Epithelial cell of esophagus (primary cell): ENCODE measurements around the gene CCDC85C.

Experiments used
- DNase-seq: peaks from one replicate; pipeline ENCODE4 v3.0.0; 2010; ENCODE audit warnings: low read depth
- H3K4me3 ChIP-seq: 2 replicates; pipeline ENCODE4 v1.5.1; 2011; ENCODE audit warnings: mild to moderate bottlenecking, low read length, control low read depth
- TF ChIP-seq, protein P1 (sequence below): IDR thresholded peaks from 2 replicates; pipeline ENCODE4 v1.5.1; 2011; ENCODE audit warnings: low read depth, mild to moderate bottlenecking, low read length, control low read depth, inconsistent platforms; ENCODE audit not compliant: insufficient read depth; ENCODE audit errors: missing control alignments

Gene CCDC85C

DNA sequence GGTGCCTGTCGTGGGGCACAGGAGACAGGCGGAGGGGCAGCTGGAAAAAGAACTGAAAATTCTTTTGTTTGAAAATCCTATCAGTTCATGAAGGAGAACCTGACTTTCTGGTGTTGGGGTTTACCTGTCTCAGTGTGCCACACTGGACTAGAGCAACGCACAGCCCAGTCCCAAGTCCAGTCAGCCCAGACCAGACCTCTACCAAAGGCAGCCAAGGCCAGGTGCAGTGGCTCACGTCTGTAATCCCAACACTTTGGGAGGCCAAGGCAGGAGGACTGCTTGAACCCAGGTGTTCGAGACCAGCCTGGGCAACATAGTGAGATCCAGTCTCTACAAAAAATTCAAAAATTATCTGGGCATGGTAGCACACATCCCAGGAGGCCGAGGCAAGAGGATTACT, 4.6 kb downstream of the CCDC85C start:
- TF ChIP-seq, protein P1, sequence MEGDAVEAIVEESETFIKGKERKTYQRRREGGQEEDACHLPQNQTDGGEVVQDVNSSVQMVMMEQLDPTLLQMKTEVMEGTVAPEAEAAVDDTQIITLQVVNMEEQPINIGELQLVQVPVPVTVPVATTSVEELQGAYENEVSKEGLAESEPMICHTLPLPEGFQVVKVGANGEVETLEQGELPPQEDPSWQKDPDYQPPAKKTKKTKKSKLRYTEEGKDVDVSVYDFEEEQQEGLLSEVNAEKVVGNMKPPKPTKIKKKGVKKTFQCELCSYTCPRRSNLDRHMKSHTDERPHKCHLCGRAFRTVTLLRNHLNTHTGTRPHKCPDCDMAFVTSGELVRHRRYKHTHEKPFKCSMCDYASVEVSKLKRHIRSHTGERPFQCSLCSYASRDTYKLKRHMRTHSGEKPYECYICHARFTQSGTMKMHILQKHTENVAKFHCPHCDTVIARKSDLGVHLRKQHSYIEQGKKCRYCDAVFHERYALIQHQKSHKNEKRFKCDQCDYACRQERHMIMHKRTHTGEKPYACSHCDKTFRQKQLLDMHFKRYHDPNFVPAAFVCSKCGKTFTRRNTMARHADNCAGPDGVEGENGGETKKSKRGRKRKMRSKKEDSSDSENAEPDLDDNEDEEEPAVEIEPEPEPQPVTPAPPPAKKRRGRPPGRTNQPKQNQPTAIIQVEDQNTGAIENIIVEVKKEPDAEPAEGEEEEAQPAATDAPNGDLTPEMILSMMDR: no peak
- DNase-seq: no peak
- H3K4me3 ChIP-seq: no peak overlapping the region

DNA sequence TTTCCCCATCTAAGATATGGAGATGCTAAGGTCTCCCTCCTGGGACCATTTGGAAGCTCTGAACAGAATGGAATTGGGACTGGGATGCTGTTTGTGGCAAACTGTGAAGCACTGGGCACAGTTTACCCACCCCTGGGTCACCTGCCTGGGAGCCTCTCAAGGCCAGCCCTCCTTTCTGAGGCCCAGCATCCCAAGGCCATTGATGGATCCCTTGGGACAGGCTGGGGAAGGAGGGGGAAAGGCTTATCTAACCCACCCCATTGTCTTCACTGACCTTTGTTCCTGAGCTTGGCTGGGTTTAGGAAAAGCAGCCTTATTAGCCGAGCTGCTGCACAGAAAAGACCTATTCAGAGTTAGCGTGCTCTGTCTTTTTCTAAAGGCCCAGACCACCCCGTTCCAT, 5.2 kb downstream of the CCDC85C start:
- DNase-seq: no peak
- TF ChIP-seq, protein P1: no peak
- no peak overlapping the region for H3K4me3 ChIP-seq

DNA sequence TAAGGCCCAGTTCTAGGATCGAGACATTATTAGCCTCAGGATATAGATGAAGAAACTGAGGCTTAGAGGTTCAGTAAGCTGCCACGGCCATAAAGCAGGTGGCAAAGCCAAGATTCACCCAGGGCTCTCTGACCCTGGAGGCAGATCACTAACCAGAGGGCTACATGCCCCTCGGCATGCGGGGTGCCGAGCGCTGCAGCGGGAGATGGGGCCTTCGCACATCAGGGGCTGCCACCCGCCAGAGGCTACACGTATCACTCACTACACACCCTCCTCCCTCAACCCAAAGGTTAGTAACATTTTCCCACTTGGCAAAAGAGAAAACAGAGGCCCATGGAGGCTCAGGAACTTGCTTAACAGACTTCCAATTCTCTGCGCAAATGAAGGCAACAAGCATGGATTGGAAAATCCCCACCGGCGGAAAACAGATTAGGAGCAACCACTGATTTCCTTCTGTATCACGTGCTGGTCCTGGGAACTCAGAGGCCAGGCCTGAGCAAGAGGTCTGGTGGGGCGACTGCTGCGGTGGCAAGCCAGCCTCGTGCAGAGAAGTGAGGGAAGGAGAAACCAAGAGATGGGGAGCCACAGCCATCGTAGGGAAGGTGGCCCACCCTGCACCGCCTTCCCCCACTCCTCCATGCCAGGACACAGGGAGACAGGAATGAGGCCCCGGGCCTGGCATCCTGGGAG, 6.0 kb downstream of the CCDC85C start:
- H3K4me3 ChIP-seq: no peak overlapping the region
- TF ChIP-seq, protein P1: no peak
- DNase-seq: no peak

DNA sequence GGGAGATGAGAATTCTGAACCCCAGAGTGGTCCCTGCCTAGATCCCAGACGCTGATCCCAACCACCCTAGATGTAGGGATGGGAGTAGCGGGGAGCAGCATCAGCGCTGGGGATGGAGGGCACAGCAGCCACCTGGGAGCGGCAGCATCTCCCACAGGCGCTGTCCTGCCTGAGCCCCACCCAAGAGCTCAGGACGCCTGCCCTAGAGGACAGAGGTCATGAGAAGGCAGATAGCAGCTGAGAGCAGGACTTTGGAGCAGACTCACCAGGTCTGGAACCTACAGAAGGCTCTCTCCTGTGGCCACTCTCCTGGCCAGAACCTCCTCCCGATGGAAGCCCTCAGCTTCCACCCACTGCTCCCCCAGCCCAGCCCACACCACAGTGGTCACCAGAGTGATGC, 7.2 kb downstream of the CCDC85C start:
- DNase-seq: no peak
- no peak overlapping the region for H3K4me3 ChIP-seq
- TF ChIP-seq, protein P1: no peak

DNA sequence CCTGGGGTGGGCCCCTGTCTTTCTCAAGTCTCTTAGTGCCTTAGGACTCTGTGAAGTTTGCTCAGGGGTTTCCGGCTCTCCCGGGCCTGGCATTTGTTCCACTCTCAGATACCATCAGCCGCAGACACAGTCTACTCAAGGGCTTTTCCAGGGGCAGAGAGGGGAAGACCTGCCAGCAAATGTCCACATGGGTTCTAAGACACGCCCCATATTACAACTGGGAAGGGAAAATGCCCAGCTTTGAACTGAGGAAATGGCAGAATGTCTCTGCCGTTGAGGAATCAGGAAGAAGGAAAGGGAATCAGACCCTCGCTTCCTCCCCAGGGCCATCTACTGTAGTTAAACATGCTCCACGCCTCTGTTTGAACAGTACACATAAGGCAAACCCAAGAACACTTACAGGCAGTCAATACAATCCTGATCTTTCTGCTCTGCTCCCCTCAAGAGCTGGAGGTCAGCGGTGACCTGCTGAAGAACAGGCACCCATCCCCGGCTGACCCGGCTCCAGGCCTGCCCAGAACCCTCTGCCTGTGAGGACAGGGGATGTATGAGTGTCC, 7.9 kb downstream of the CCDC85C start:
- no peak for DNase-seq
- H3K4me3 ChIP-seq: no peak overlapping the region
- TF ChIP-seq, protein P1: no peak

DNA sequence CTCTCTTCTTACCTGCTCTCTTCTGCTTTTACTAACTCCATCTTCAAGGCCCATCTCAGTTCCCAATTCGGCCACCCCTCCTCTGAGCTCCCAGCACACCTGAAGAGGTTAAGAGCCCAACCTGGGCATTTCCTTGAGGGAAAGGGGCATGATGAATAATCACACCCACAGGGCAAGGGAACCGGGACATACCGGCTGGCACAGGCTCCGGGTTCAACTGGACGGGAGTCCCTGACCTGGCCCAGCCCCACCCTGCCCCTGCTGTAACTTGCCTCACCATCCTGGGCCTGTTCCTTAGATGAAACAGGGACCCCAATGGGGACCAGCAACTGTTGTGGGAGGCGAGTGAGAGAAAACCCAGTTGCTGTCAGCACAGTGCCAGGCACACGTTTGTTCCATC, 8.5 kb downstream of the CCDC85C start:
- DNase-seq: no peak
- TF ChIP-seq, protein P1: no peak
- H3K4me3 ChIP-seq: no peak overlapping the region

DNA sequence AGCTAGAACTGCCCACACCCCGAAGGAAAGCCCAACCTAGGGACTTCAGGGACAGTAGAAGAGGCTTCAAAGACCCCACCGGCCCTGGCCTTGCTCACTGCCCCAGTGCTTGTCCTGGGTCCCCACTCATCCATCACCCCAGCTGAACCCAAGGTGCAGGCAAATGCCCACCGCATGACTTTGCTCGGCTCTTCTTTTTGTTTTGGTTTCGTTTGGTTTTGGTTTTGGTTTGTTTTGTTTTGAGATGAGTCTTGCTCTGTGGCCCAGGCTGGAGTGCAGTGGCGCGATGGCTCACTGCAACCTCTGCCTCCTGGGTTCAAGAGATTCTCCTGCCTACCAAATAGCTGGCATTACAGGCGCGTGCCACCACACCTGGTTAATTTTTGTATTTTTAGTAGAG, 9.0 kb downstream of the CCDC85C start:
- no peak overlapping the region for H3K4me3 ChIP-seq

More for the DNA sequence above, 9.0 kb downstream of the CCDC85C start:
- TF ChIP-seq, protein P1: no peak
- DNase-seq: no peak
